Measurements from ENCODE around the gene ATP8B1.

DNA sequence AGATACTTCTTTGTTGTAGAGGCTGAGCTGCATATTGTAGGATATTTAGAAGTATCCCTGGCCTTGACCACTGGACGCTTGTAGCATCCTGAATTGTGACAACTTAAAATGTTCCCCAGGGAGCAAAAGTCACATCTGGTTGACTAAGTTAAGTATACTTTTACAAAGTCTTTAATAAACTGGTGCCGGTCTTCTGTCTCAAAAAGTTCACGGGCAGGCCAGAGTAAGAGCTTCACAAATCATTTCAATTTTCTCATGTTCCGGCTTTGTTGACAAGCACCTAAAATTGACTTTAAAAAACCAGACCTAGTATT is 18.4 kb downstream of the ATP8B1 start:
- TF ChIP-seq, protein P1, sequence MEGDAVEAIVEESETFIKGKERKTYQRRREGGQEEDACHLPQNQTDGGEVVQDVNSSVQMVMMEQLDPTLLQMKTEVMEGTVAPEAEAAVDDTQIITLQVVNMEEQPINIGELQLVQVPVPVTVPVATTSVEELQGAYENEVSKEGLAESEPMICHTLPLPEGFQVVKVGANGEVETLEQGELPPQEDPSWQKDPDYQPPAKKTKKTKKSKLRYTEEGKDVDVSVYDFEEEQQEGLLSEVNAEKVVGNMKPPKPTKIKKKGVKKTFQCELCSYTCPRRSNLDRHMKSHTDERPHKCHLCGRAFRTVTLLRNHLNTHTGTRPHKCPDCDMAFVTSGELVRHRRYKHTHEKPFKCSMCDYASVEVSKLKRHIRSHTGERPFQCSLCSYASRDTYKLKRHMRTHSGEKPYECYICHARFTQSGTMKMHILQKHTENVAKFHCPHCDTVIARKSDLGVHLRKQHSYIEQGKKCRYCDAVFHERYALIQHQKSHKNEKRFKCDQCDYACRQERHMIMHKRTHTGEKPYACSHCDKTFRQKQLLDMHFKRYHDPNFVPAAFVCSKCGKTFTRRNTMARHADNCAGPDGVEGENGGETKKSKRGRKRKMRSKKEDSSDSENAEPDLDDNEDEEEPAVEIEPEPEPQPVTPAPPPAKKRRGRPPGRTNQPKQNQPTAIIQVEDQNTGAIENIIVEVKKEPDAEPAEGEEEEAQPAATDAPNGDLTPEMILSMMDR (IDR thresholded peaks at IDR 0.05 in 4 of 5, conservative IDR thresholded peaks at IDR 0.05 in 1 of 5): no peak
- TF ChIP-seq POLR2A (IDR thresholded peaks at IDR 0.05): no peak

Measured in gastrocnemius medialis (tissue), 4 donors.